CD4-positive, alpha-beta T cell treated with Interleukin-4 for 4 hours (primary cell): ENCODE results near the gene TNS1.
A peak's percentile ranks its signal among the peaks of the same experiment; 100 is the strongest.

Experiments used
- DNase-seq: peaks from one replicate; pipeline ENCODE4 v3.0.0-alpha.2; 2020

TNS1 gene

DNA sequence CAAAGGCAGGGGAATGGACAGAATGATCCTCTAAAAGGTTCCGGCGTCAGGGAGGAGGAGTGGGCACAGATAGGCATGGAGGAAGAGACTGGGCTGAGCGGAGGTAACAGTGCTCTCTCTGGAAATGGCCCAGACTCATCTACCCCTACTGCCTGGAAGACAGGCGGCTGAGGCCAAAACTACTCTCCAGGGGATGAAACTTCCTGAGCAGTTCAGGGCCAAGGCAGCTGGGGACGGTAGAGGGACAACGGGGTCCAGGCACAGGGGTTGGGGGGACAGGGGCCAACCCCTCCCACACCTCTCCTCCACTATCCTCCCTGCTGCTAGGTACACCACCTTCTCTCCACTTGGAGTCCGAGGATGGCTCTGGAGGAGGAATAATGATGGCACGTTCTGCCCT, 94.3 kb downstream of the TNS1 start:
- no peak for DNase-seq

GRCh38 chr2:217907266-217907665, 95.5 kb downstream of the TNS1 start:
- DNase-seq = no peak

DNA sequence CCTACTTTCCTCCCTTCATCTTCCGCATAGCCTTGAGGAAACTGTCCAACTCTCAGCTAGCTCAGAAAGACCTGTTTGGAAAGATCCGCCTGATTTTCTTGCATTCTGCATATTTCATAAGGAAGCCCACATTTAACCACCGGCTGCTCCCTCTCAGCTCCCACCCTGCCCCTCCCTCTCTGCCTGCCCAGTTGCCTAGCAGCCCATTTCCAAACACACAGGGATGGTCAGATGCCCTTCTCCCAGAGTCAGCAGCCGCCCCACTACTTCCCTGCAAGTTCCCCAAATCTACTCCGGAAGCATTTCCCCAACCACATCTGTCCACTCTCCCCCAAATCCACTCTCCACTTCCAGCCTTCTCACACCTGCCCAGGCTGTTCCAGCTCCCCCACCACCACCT, 96.0 kb downstream of the TNS1 start:
- no peak for DNase-seq

DNA sequence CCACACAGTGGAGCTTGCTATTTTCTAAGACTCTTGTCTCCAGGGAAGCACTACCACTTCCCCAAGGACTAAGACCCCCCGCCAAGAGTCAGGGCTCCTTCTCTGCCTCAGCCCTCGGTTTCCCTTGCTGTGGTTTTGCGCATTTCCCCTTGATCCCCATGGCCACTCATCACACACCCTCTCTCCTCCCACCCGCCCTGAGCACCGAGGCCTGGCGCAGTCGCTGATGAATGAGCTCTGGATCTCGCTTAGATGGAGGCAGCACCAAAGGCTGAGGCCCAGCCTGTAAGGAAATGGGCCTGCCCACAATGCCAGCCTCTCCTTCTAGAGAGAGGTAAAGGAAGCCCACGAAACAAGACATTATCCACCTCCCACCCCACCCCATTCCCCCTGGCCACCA, 96.9 kb downstream of the TNS1 start:
- DNase-seq = no peak

GRCh38 chr2:217905395-217905794, 97.4 kb downstream of the TNS1 start:
- no peak for DNase-seq

- DNase-seq = no peak
Measured at GRCh38 chr2:217904614-217904965, 98.2 kb downstream of the TNS1 start.

DNA sequence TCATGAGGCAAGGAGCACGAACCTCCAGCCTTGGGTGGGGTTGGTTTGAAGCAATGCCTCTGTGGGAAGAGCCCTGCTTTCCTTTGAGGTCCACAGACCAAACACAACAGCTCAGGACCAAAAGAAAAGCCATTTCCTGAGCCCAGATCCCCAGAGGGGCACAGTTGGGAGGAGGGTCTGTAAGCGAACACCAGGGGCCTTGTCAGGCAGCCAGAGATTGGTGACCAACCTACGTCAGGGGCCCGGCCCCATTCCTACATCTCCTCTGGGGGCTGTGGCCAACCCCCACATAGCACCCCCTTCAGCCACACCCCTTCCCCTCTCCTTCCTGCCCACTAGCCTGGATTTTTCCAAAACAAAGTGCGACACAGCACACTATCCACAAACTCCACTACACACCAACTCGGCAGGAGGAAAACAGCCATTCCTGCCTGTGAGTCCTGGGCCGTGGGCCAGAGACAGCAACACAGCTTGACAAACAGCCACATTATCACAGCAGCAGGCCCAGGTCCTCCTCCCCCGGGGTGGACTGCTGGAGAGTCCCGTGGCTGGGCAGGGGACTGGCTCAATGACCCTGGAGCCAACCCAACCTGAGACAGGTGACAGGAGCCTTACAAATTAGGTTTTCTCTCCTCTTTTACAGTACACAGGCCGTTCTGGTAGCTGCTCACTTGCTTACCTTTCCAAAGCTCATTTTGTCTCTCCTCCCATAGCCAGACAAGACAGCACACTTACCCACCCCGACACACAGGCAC, 98.8 kb downstream of the TNS1 start:
- DNase-seq = no peak

GRCh38 chr2:217903142-217903858, 99.5 kb downstream of the TNS1 start:
- DNase-seq = no peak

DNA sequence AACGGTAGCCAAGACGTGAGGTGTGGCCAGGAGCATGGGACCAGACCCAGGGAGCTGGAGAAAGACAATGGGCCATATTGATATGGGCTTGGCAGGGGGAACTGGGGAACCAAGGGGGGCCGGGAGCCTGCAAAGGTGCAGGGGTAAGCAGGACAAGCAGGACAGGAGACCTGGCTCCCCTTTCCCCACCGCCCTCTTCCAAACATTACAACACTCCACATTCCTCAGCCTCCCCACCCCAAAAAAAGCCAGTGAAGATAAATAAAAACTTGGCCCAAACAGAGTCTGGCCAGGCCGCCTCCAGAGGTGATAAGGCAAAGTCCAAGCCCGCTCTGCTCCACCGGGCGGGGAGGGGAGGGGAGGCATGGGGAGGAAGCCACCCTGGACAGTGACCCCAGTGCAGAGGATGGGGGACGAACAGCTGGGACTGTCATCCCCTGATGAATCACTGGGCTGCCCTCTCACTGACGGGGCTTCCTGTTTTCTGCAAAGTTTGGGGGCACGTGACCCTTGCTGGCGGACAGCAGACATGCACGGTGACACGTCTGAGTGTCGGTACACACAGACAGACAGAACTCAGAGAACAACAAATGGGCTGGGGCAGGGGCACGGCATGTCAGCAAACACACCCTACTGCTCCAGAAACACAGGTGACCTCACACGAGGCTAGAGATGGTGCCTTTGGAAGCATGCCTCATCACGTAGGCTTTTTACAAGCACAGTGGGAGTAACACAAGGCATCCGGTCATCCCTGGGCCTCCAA, 100.2 kb downstream of the TNS1 start:
- DNase-seq = peak; percentile 8

- DNase-seq = no peak
Measured at GRCh38 chr2:217901835-217902378, 100.9 kb downstream of the TNS1 start.

- no peak for DNase-seq
Measured at GRCh38 chr2:217901400-217901799, 101.4 kb downstream of the TNS1 start.

DNA sequence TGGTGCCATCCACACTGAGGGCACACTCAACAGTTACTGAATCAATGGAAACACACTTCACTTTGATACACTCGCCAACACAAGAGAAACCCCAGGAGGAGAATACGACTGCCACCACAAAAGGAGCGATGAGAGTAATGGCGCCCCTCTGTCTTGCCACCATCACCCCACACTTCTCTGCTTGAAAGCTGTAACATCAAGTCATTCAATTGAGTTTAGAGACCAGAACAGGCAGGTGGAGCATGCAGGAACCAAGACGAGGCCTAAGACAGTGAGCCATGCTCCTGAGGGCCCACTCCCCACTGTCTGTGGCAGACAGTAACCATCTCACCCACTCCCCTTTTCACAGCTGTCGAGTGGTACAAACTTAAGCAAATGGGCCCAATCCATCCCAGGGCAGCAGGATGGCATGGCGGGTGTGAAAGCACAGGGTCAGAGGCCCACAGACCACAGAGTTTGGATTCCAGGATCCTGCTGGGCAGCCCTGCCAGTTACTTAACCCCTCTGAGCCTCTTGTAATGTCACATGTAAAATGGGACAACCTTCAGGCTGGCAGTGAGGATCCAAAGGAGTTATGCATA, 101.9 kb downstream of the TNS1 start:
- DNase-seq = no peak

DNA sequence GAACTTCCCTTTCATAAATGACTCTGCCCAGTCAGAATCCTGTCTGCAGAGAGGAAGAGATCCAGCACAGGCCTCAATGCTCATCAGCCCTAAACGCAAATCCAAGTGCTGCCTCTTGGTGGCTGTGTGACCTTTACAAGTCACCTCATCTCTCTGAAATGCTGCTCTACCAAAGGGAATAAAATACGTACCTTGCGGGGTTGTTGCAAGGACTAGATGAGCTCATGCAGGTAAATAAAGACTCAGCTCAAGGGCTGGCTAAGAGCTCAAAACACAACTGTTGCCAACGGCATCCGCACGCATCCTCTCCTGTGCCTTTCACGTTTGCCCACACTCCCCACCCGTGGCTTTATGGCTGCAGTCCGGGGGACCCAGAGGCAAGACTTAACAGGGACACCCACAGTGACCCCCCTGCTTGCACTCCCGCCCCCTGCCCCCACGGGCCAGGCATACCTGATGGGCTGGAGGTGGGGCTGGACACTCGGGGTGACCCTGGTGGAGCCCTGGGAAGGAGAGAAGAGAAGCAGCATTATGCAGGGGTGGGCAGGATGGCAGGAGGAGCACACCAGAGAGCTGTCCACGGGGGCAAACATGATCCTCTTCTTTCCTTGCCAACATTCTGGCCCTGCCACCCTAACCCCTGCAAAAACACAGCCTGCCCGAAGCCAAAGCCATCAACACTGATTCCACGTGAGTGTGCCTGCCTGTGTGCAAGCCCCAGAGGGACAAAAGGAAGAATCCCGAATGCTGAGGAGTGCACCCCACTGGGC, 102.6 kb downstream of the TNS1 start:
- DNase-seq = no peak

GRCh38 chr2:217899231-217900009, 103.4 kb downstream of the TNS1 start:
- no peak for DNase-seq

DNA sequence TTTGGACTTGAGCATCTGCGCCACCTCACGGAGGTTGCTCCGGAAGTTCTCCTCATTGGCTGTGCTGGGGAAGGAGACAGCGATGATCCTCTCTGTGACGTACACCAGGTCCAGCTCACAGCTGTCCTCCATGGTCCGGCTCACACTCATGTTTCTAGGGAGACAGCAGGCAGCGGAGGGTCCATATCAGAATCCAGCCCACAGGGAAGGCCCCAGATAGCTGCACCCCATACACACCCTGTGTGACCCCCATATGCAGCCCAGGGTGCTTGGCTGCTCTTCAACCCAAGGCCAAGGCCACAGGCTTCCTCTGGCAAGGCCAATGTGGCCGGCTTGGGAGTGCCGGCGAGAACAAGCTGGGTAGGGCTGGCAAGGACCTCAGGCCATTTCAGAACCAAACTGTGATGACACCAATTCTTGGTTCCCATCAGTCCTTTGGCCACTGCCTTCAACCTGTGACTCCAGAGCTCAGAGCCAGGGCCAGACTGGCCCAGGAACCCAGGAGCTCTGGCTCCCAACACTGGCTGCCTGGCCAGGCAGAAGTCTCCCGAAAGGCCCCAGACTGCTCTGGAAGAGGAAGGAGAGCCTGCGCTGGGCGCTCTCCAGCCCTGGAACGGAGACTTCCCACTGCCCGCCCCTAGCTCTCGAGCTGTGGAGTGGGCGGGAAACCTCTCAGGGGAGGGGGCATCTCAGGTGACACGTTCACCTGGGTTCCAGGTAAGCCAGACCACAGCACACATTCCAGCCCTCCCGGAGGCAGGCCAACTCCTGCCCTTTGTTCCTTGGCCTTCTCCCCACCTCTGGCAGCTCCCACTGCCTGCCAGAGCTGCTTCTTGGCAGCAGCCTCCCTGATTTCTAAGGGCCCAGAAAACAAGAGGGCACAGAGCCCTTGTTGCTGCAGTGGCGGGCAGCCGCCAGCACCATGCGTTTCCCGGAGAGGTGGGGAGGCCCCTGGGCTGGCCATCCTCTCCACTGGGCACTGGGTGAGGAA, 104.7 kb downstream of the TNS1 start:
- DNase-seq = no peak

GRCh38 chr2:217897091-217897715, 105.6 kb downstream of the TNS1 start:
- no peak for DNase-seq

DNA sequence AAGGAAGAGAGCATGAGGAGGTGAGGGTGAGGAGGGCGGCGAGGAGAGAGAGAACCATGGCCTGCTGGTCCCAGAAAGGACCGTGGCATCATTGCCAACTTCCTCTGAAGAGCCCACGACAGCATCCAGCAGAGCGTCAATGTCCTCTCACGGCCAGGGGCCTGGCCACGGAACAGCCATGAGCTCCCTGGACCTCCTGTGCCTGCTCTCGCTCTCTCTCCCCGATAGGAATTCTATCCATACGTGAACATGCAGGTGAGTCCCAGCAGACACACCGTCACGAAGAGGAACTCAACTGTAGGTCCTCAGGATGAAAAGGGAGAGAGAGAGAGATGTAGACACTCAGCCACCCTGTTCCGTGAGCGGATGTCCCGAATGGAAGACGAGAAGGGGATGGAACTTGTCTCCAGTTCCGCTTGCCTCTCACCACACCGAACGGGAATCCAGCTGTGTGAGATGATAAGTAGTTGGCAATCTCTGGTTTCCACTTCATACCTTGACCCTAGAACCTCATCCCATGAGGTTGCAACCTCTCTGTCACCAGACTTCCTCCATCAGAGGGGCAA, 107.6 kb downstream of the TNS1 start:
- no peak for DNase-seq

GRCh38 chr2:217893440-217893839, 109.4 kb downstream of the TNS1 start:
- no peak for DNase-seq

DNA sequence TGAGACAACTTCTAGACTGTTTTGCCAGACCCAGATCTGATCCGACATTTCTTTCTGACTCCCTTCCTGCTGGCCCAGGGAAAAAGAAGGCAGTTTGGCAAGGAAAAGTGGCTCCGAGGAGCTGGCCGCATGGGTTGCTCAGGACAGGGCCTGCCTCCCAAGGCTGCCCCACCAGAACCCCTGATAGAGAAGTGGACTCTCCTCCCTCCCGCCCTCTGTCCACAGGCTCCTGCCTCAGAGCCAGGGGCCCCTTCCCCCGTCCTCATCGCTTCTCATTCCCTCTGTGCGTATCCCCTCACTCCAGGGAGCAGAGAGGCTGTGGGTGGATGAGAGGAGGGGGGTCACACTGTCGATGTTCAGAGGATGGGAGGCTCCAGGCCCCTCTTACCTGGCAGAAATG, 110.2 kb downstream of the TNS1 start:
- no peak for DNase-seq

DNA sequence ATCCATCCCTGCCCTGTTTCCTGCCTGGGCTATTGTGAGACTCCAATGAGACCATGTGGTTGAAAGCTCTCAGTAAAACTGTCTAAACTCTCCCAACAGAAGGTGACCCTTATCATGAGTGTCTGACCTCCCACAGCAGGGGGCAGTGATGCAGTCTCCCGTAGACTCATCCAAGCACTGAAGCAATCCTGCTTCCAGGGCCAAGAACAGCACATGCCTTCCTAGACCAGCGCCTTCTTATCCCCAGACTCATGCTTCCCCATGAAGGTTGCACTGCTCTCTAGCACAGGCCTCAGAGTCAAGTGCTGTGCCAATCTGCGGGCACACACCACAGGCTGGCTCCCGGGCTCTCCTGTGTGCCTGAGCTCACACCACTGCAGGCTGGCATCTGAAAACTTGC, 112.3 kb downstream of the TNS1 start:
- no peak for DNase-seq
